H7 (cell line): ENCODE data around the gene OR52B4. TPM values are rescaled to one million over a fixed set of nuclear protein-coding genes. Genes with fewer than 3 reads are reported as not detected.
"Not testable (repeated sequence)": the region's sequence is repeated elsewhere in the genome, so short reads cannot be mapped to it uniquely, and the experiment has no call there.

Experiments
- DNase-seq: peaks from one replicate; pipeline ENCODE4 v3.0.0; 2012
- H3K27me3 ChIP-seq: 2 replicates; pipeline ENCODE4 v1.6.0; 2011; ENCODE audit warnings: mild to moderate bottlenecking, low read length; ENCODE audit not compliant: control insufficient read depth, insufficient read depth
- H3K36me3 ChIP-seq: replicated peaks from 2 replicates; pipeline ENCODE4 v1.5.1; 2011; ENCODE audit warnings: low read length; ENCODE audit not compliant: control insufficient read depth, insufficient read depth
- H3K4me3 ChIP-seq: 2 replicates; pipeline ENCODE4 v1.5.1; 2011; ENCODE audit warnings: low read depth, mild to moderate bottlenecking, control low read depth, low read length, moderate library complexity; ENCODE audit not compliant: insufficient read depth
- total RNA-seq: library from RNA; depleted of rRNA; stranded (reverse); fragments of >200 nt; shearing (Covaris generic); gene quantifications from 2 replicates; pipeline ENCODE4 v1.2.3, GENCODE V29; 2014; rRNA removed

Gene OR52B4
- not detected in 2 replicates for total RNA-seq

- Histone ChIP-seq H3K4me3 (no peak within 1 kb of the TSS), H3K36me3 (no peaks in the 10 kb centered on the region), H3K27me3 (no peaks in the 10 kb centered on the region)
- no peak for DNase-seq
Observed at GRCh38 chr11:4368286-4368685, at the start of gene OR52B4. Gene OR52B4 (minus strand): TSS chr11:4368386. CDS start chr11:4368295, 91 bp downstream.

GRCh38 chr11:4416816-4417215 lies 48.6 kb upstream of the OR52B4 start:
- Histone ChIP-seq H3K4me3 (no peak overlapping the region), H3K27me3 (no peaks in the 10 kb centered on the region), H3K36me3 (no peaks in the 10 kb centered on the region)
- DNase-seq = no peak

GRCh38 chr11:4416306-4416705 lies 48.1 kb upstream of the OR52B4 start:
- Histone ChIP-seq H3K27me3 (no peaks in the 10 kb centered on the region), H3K4me3 (no peak overlapping the region), H3K36me3 (no peaks in the 10 kb centered on the region)
- DNase-seq = no peak

GRCh38 chr11:4406206-4406605 lies 38.0 kb upstream of the OR52B4 start:
- not testable (repeated sequence) for DNase-seq, H3K36me3 ChIP-seq, H3K4me3 ChIP-seq, H3K27me3 ChIP-seq

- peaks cover 10% of the 10 kb centered on the region for H3K36me3 ChIP-seq
- peak overlapping the region; percentile 10; the same call in 1 of the 2 replicates for H3K4me3 ChIP-seq
- H3K27me3 ChIP-seq = no peaks in the 10 kb centered on the region
- no peak for DNase-seq
Observed at GRCh38 chr11:4393858-4394223, 25.7 kb upstream of the OR52B4 start.

GRCh38 chr11:4393209-4393857 lies 25.1 kb upstream of the OR52B4 start, which contains the start of gene TRIM21:
Gene TRIM21 (minus strand): TSS chr11:4393702. CDS start chr11:4390409, 3,293 bp downstream.
- Histone ChIP-seq H3K4me3 (peak within 1 kb of the TSS; percentile 80), H3K36me3 (peaks cover 14% of the 10 kb centered on the region), H3K27me3 (no peaks in the 10 kb centered on the region)
- DNase-seq = peak; percentile 79

- Histone ChIP-seq H3K36me3 (peaks cover 29% of the 10 kb centered on the region), H3K4me3 (no peak overlapping the region), H3K27me3 (no peaks in the 10 kb centered on the region)
- no peak for DNase-seq
Observed at GRCh38 chr11:4388221-4388620, 20.0 kb upstream of the OR52B4 start.

- no peak for DNase-seq
- H3K4me3 ChIP-seq = no peak overlapping the region
Observed at GRCh38 chr11:4385978-4386740, 18.0 kb upstream of the OR52B4 start.

GRCh38 chr11:4381901-4382300 lies 13.7 kb upstream of the OR52B4 start:
- DNase-seq = no peak
- Histone ChIP-seq H3K36me3 (peaks cover 8% of the 10 kb centered on the region), H3K4me3 (no peak overlapping the region), H3K27me3 (no peaks in the 10 kb centered on the region)

More at GRCh38 chr11:4385978-4386740, 18.0 kb upstream of the OR52B4 start:
- Histone ChIP-seq H3K36me3 (peaks cover 29% of the 10 kb centered on the region), H3K27me3 (no peaks in the 10 kb centered on the region)

GRCh38 chr11:4375431-4376140 lies 7.4 kb upstream of the OR52B4 start:
- Histone ChIP-seq H3K36me3 (no peaks in the 10 kb centered on the region), H3K27me3 (no peaks in the 10 kb centered on the region)

GRCh38 chr11:4370166-4370565 lies 2.0 kb upstream of the OR52B4 start:
- DNase-seq = no peak
- H3K4me3 ChIP-seq = no peak overlapping the region

More at GRCh38 chr11:4375431-4376140, 7.4 kb upstream of the OR52B4 start:
- no peak overlapping the region for H3K4me3 ChIP-seq
- no peak for DNase-seq

GRCh38 chr11:4348142-4348541 lies 20.0 kb downstream of the OR52B4 start:
- not testable (repeated sequence) for H3K4me3 ChIP-seq, H3K36me3 ChIP-seq, H3K27me3 ChIP-seq, DNase-seq

More at GRCh38 chr11:4370166-4370565, 2.0 kb upstream of the OR52B4 start:
- Histone ChIP-seq H3K36me3 (no peaks in the 10 kb centered on the region), H3K27me3 (no peaks in the 10 kb centered on the region)

- not testable (repeated sequence) for DNase-seq, H3K36me3 ChIP-seq, H3K4me3 ChIP-seq, H3K27me3 ChIP-seq
Observed at GRCh38 chr11:4345366-4345765, 22.8 kb downstream of the OR52B4 start.

GRCh38 chr11:4334356-4334755 lies 33.8 kb downstream of the OR52B4 start:
- not testable (repeated sequence) for H3K27me3 ChIP-seq, H3K36me3 ChIP-seq, DNase-seq, H3K4me3 ChIP-seq
